H1 (cell line): ENCODE data around the gene STK33. TPM values are rescaled to one million over a fixed set of nuclear protein-coding genes. Genes with fewer than 3 reads are reported as not detected.

Experiments
- CTCF ChIA-PET: fragments of 300-600 bp; sonication (Branson Sonifier 250); formaldehyde crosslinking; loops from one replicate; lab custom pipeline; 2021; ENCODE audit not compliant: partially characterized antibody; lab: Charles Lee
- POLR2A ChIA-PET: fragments of 300-600 bp; sonication (Branson Sonifier 250); formaldehyde crosslinking; loops from one replicate; lab custom pipeline; 2021; ENCODE audit warnings: inconsistent platforms; ENCODE audit not compliant: partially characterized antibody; lab: Charles Lee
- DNase-seq, 2 experiments: peaks; one replicate each; pipeline versions ENCODE4 v3.0.0 to v3.0.0-alpha.2; 2010 to 2022; ENCODE audit warnings: low spot score in 2 of 2, low read depth in 1 of 2, mixed read lengths in 1 of 2
- FAIRE-seq: peaks from 2 replicates; lab custom pipeline; 2011; peaks lifted over from hg19 to GRCh38; lab: Jason Lieb, UNC
- H2AFZ ChIP-seq: 2 replicates; pipeline ENCODE4 v1.8.1; 2012; ENCODE audit warnings: low read length, inconsistent platforms
- H2AK5ac ChIP-seq: 2 replicates; pipeline ENCODE4 v1.6.1; 2013; ENCODE audit warnings: low read depth, low read length
- H2BK120ac ChIP-seq: replicated peaks from 2 replicates; pipeline ENCODE3; 2013; ENCODE audit warnings: low read depth, low read length, inconsistent platforms
- H2BK12ac ChIP-seq: 2 replicates; pipeline ENCODE4 v1.6.1; 2013; ENCODE audit warnings: low read depth, low read length
- H2BK15ac ChIP-seq: 2 replicates; pipeline ENCODE4 v1.6.1; 2013; ENCODE audit warnings: low read length
- H2BK20ac ChIP-seq: 2 replicates; pipeline ENCODE4 v1.6.1; 2013; ENCODE audit warnings: low read length
- H2BK5ac ChIP-seq: 2 replicates; pipeline ENCODE4 v1.6.1; 2013; ENCODE audit warnings: low read depth, low read length
- H3K14ac ChIP-seq: 2 replicates; pipeline ENCODE4 v1.6.1; 2013; ENCODE audit warnings: inconsistent platforms; ENCODE audit not compliant: insufficient read length
- H3K18ac ChIP-seq: 2 replicates; pipeline ENCODE4 v1.6.1; 2013; ENCODE audit warnings: low read length; ENCODE audit errors: extremely low read depth
- H3K23ac ChIP-seq: 2 replicates; pipeline ENCODE4 v1.6.1; 2013; ENCODE audit warnings: inconsistent platforms; ENCODE audit not compliant: insufficient read length
- H3K23me2 ChIP-seq: 2 replicates; pipeline ENCODE4 v1.6.1; 2013; ENCODE audit warnings: low read depth, low read length
- H3K27ac ChIP-seq: 2 replicates; pipeline ENCODE4 v1.6.1; 2011; ENCODE audit warnings: low read depth, low read length, inconsistent platforms
- H3K27me3 ChIP-seq, 4 experiments: replicated peaks in 1 of 4; 1 replicate in 1 of 4; 2 replicates in 3 of 4; pipeline versions ENCODE4 v1.6.1 to v1.8.1; 2011 to 2013; ENCODE audit warnings: low read length in 3 of 4, mild to moderate bottlenecking in 3 of 4, inconsistent platforms in 2 of 4, mixed read lengths in 2 of 4, moderate library complexity in 1 of 4; ENCODE audit not compliant: control insufficient read depth in 3 of 4, insufficient read depth in 3 of 4; ENCODE audit errors: extremely low read depth in 1 of 4
- H3K36me3 ChIP-seq, 4 experiments: 2 replicates each; pipeline versions ENCODE4 v1.6.1 to v1.8.1; 2011 to 2013; ENCODE audit warnings: mild to moderate bottlenecking in 4 of 4, low read length in 3 of 4, moderate library complexity in 2 of 4, control low read depth in 1 of 4, inconsistent platforms in 1 of 4; ENCODE audit not compliant: insufficient read depth in 4 of 4, control insufficient read depth in 2 of 4
- H3K4ac ChIP-seq: replicated peaks from 2 replicates; pipeline ENCODE3; 2013; ENCODE audit warnings: low read length, low read depth, mixed read lengths, inconsistent platforms; ENCODE audit not compliant: insufficient read length
- H3K4me1 ChIP-seq, 4 experiments: replicated peaks in 1 of 4; 1 replicate in 1 of 4; 2 replicates in 3 of 4; pipeline versions ENCODE4 v1.6.1 to v1.8.1; 2011 to 2013; ENCODE audit warnings: low read length in 3 of 4, inconsistent platforms in 2 of 4, mixed read lengths in 1 of 4; ENCODE audit not compliant: insufficient read depth in 4 of 4, control insufficient read depth in 3 of 4
- H3K4me2 ChIP-seq, 2 experiments: 2 replicates each; pipeline versions ENCODE4 v1.6.1 to v1.8.1; 2011 to 2013; ENCODE audit warnings: low read depth in 2 of 2, low read length in 2 of 2, control low read depth in 1 of 2, inconsistent platforms in 1 of 2, mild to moderate bottlenecking in 1 of 2; ENCODE audit not compliant: insufficient read depth in 1 of 2
- H3K4me3 ChIP-seq, 4 experiments: fragments of 200-600, 300-600 bp in 1 of 4; sonication (generic), shearing (Covaris generic), sonication (Bioruptor Twin) in 1 of 4; 2 replicates each; pipeline versions ENCODE4 v1.5.1 to v1.8.1; 2011 to 2016; ENCODE audit warnings: low read length in 4 of 4, low read depth in 3 of 4, control low read depth in 2 of 4, inconsistent platforms in 2 of 4, mild to moderate bottlenecking in 2 of 4, mixed read lengths in 1 of 4, moderate library complexity in 1 of 4; ENCODE audit not compliant: insufficient read depth in 2 of 4; ENCODE audit errors: extremely low read depth in 1 of 4
- H3K56ac ChIP-seq: replicated peaks from 2 replicates; pipeline ENCODE3; 2013; ENCODE audit warnings: low read depth, mild to moderate bottlenecking, mixed read lengths, low read length, inconsistent platforms; ENCODE audit not compliant: insufficient read length
- H3K79me1 ChIP-seq: 2 replicates; pipeline ENCODE4 v1.6.1; 2013; ENCODE audit warnings: low read depth, low read length, control low read depth
- H3K79me2 ChIP-seq, 2 experiments: 2 replicates each; pipeline versions ENCODE4 v1.6.1 to v1.8.1; 2012 to 2013; ENCODE audit warnings: low read length in 2 of 2, mild to moderate bottlenecking in 2 of 2, inconsistent platforms in 1 of 2; ENCODE audit not compliant: insufficient read depth in 2 of 2, control insufficient read depth in 1 of 2
- H3K9ac ChIP-seq, 4 experiments: replicated peaks in 1 of 4; 1 replicate in 1 of 4; 2 replicates in 3 of 4; pipeline versions ENCODE4 v1.6.1 to v1.8.1; 2011 to 2013; ENCODE audit warnings: low read depth in 3 of 4, low read length in 3 of 4, control low read depth in 2 of 4, mild to moderate bottlenecking in 2 of 4, moderate library complexity in 2 of 4, inconsistent platforms in 1 of 4; ENCODE audit errors: extremely low read depth in 1 of 4
- H3K9me3 ChIP-seq, 2 experiments: 2 replicates each; pipeline versions ENCODE4 v1.6.1 to v1.8.1; 2012 to 2013; ENCODE audit warnings: mild to moderate bottlenecking in 2 of 2, moderate library complexity in 2 of 2, control low read depth in 1 of 2, inconsistent platforms in 1 of 2, low read depth in 1 of 2, low read length in 1 of 2, mixed read lengths in 1 of 2; ENCODE audit not compliant: insufficient read depth in 2 of 2
- H4K20me1 ChIP-seq, 2 experiments: replicated peaks in 1 of 2; 2 replicates each; pipeline versions ENCODE3 to v1.8.1; 2011 to 2013; ENCODE audit warnings: inconsistent platforms in 2 of 2, low read length in 2 of 2, mild to moderate bottlenecking in 1 of 2; ENCODE audit not compliant: insufficient read depth in 2 of 2, control insufficient read depth in 1 of 2
- H4K5ac ChIP-seq: 2 replicates; pipeline ENCODE4 v1.6.1; 2013; ENCODE audit warnings: low read length, low read depth, mixed read lengths, inconsistent platforms; ENCODE audit not compliant: insufficient read length
- H4K8ac ChIP-seq: 2 replicates; pipeline ENCODE4 v1.8.0; 2013; ENCODE audit warnings: mild to moderate bottlenecking, moderate library complexity, low read length, inconsistent platforms; ENCODE audit not compliant: insufficient read depth; ENCODE audit errors: extremely low read depth
- H4K91ac ChIP-seq: replicated peaks from 2 replicates; pipeline ENCODE3; 2013; ENCODE audit warnings: low read length, mixed read lengths, inconsistent platforms; ENCODE audit not compliant: insufficient read length
- RFX5 ChIP-seq: IDR thresholded peaks from 2 replicates; pipeline ENCODE4 v1.6.1; 2011; ENCODE audit warnings: low read depth, low read length, improper control_type of control experiment, borderline replicate concordance
- WGBS, 2 experiments: shearing (Covaris generic) in 1 of 2; methylation state at CpG; one replicate each; pipeline versions ENCODE4 v1.1.6 to v1.1.7; 2013 to 2015; ENCODE audit warnings: low lambda C conversion rate in 2 of 2, mixed read lengths in 2 of 2, inconsistent platforms in 1 of 2, low coverage in 1 of 2, missing lambda C conversion rate in 1 of 2; ENCODE audit not compliant: insufficient replicate concordance in 2 of 2, insufficient coverage in 1 of 2, insufficient read length in 1 of 2; ENCODE audit errors: extremely low coverage in 1 of 2, missing lambda C conversion rate in 1 of 2; 5-methylcytosine and 5-hydroxymethylcytosine counted together
- polyA plus RNA-seq, 7 experiments: library from polyadenylated mRNA; depleted of rRNA in 3 of 7; stranded (reverse) in 5 of 7; unstranded in 2 of 7; fragments of >200 nt in 5 of 7; fragments of 200-250 nt in 2 of 7; gene quantifications; 1 replicate in 5 of 7; 2 replicates in 1 of 7; 4 replicates in 1 of 7; pipeline versions ENCODE4 v1.2.1 to v1.2.3, GENCODE V29; 2011 to 2013; ENCODE audit warnings: missing spikeins in 2 of 7, mixed read lengths in 2 of 7
- total RNA-seq: library from RNA; stranded (reverse); fragmentation: NEBNext Ultra II Directional; extraction: Animal tissue kit (Norgen Biotek cat#: 25700); gene quantifications from 2 replicates; pipeline ENCODE4 v1.2.1, GENCODE V29; 2021

Gene STK33
- total and polyA plus RNA-seq, 2 of the 8 experiments (the other 6 are each of a cell fraction or from before 2014, with no cell fraction given) = 8.8 to 25.1 TPM

DNA sequence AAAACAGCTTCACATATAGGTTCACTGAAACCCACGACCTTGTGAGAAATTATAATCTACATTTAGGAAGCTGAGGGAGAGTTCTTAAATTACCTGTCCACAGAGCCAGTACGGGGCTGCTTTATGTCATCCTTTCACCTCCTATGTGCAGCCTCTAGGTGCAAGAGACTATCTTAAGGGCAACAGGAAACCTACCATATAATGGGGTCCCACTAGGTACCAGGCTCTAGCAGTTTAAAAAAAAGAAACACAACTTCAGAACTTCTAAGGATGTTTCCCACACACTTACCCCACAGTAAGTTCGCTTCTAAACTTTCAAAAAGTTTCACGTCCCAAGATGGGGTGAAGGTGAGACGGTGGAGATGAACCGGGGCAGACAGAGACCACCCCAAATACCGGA lies 573 bp downstream of the STK33 start:
- Histone ChIP-seq H3K4me1 (peaks cover 0 to 10% (median 4%) of the 10 kb centered on the region in 4 experiments; a peak in 4 of 7 replicates), H3K27ac (no peak overlapping the region), H2BK120ac (no peak overlapping the region), H2BK15ac (no peak overlapping the region), H2BK5ac (no peak overlapping the region), H3K9me3 (no peaks in the 10 kb centered on the region), H2AFZ (peak overlapping the region; percentile 86), H3K23ac (no peak overlapping the region), H3K4me2 (peak overlapping the region; percentile 80 to 91), H3K79me1 (no peaks in the 10 kb centered on the region; the same call in 1 of the 2 replicates), H4K5ac (no peak overlapping the region), H2AK5ac (no peak overlapping the region), H3K9ac (peak overlapping the region in 3 of 4 experiments; percentile 65 to 69 (median 67); a peak in 5 of 7 replicates), H3K56ac (no peak overlapping the region), H2BK12ac (no peak overlapping the region), H3K79me2 (0 out of 4 replicates have a peak, but pooled peaks cover 0 to 15% of the 10 kb centered on the region in 2 experiments), H3K27me3 (no peaks in the 10 kb centered on the region), H3K23me2 (peaks cover 10% of the 10 kb centered on the region), H4K20me1 (no peaks in the 10 kb centered on the region), H4K91ac (no peak overlapping the region), H3K4ac (no peak overlapping the region), H3K4me3 (peak overlapping the region; percentile 71 to 89 (median 84)), H3K36me3 (no peaks in the 10 kb centered on the region), H3K14ac (no peak overlapping the region), H2BK20ac (no peak overlapping the region), H3K18ac (no peak overlapping the region), H4K8ac (no peak overlapping the region)
- CTCF ChIA-PET = interaction anchor here (1.0 to 3.1 kb wide), 3 partner anchors 10 to 369 kb away, joined by 3 to 15 read pairs (median 7); no protein-coding TSS in a partner anchor
- no peak for FAIRE-seq
- POLR2A ChIA-PET = interaction anchor here (1.7 to 2.6 kb wide), 2 partner anchors 89 to 95 kb away, joined by 9 to 24 read pairs; partner anchors contain the start of genes RPL27A and TRIM66
- WGBS, 2 experiments = 5% methylated on average over 7 of the region's 7 CpGs; no CpG with 5 or more reads in 1 of the 2 experiments
- DNase-seq = no peak
- no peak for TF ChIP-seq RFX5
